Tibial nerve (tissue), 4 donors: ENCODE measurements around the gene CAPN15. TPM values are rescaled to one million over a fixed set of nuclear protein-coding genes. Genes with fewer than 3 reads are reported as not detected.

ENCODE experiments used
- DNase-seq, 2 donors: peaks; one replicate each; pipeline ENCODE4 v3.0.0-alpha.2; 2019; ENCODE audit warnings: low spot score in 2 of 2
- H3K27ac ChIP-seq, 4 donors: fragments of 200-600 bp; sonication (generic) in 3 of 4; one replicate each; pipeline ENCODE4 v1.5.1; 2017 to 2019; ENCODE audit warnings: mild to moderate bottlenecking in 1 of 4
- H3K27me3 ChIP-seq, 2 donors: fragments of 200-600 bp; sonication (generic) in 1 of 2; one replicate each; pipeline versions ENCODE4 v1.5.1 to v1.6.0; 2017 to 2019
- H3K36me3 ChIP-seq, 3 donors: fragments of 200-600 bp; sonication (generic); one replicate each; pipeline ENCODE4 v1.5.1; 2018 to 2019
- H3K4me1 ChIP-seq, 4 donors: fragments of 200-600 bp; sonication (generic) in 3 of 4; one replicate each; pipeline ENCODE4 v1.5.1; 2017 to 2019
- H3K4me3 ChIP-seq, 4 donors: fragments of 200-600 bp; sonication (generic) in 3 of 4; one replicate each; pipeline ENCODE4 v1.5.1; 2017 to 2019; ENCODE audit warnings: mild to moderate bottlenecking in 1 of 4, moderate library complexity in 1 of 4
- H3K9me3 ChIP-seq, 4 donors: fragments of 200-600 bp; sonication (generic) in 3 of 4; one replicate each; pipeline ENCODE4 v1.5.1; 2017 to 2019
- EP300 ChIP-seq, 2 donors: sonication (generic); formaldehyde crosslinking; IDR thresholded peaks; one replicate each; pipeline ENCODE4 v1.6.1; 2017; ENCODE audit warnings: antibody characterized with exemption in 2 of 2, mild to moderate bottlenecking in 1 of 2
- POLR2A ChIP-seq, 2 donors: fragments of 450-650 bp; IDR thresholded peaks; one replicate each; pipeline ENCODE4 v1.6.1; 2017; ENCODE audit warnings: antibody characterized with exemption in 2 of 2, mild to moderate bottlenecking in 2 of 2, moderate library complexity in 2 of 2
- WGBS, 2 donors: methylation state at CpG; one replicate each; pipeline ENCODE4 v1.1.5; 2018; 5-methylcytosine and 5-hydroxymethylcytosine counted together
- total RNA-seq, 4 donors: library from RNA; depleted of rRNA; stranded (reverse); fragments of >200 nt; gene quantifications; one replicate each; pipeline ENCODE4 v1.1.0, GENCODE V29; 2016
- TF ChIP-seq, protein P1 (sequence below), 5 experiments: fragments of 200-600 bp in 3 of 5; fragments of 450-650 bp in 2 of 5; sonication (generic) in 3 of 5; IDR thresholded peaks; one replicate each; pipeline ENCODE4 v1.5.1; 2016 to 2019; ENCODE audit warnings: antibody characterized with exemption in 5 of 5, mild to moderate bottlenecking in 3 of 5, moderate library complexity in 2 of 5

CAPN15 gene
- total RNA-seq, 4 donors from 2014 or later = 19.0 to 91.5 (median 52.5) TPM

DNA sequence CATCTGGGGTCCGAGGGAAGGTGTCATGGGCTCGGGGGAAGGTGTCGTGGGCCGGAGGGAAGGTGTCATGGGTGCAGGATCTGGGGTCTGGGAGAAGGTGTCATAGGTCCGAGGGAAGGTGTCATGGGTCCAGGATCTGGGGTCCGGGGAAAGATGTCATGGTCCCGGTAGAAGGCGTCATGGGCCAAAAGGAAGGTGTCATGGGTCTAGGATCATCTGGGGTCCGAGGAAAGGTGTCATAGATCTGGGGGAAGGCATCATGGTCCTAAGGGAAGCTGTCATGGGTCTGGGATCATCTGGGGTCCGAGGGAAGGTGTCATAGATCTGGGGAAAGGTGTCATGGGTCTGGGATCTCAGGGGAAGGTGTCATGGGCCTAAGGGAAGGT is 63.3 kb downstream of the CAPN15 start:
- no peaks in the 10 kb centered on the region for H3K9me3 ChIP-seq
- peaks cover 0 to 75% (median 36%) of the 10 kb centered on the region in 4 donors for H3K4me1 ChIP-seq
- H3K4me3 ChIP-seq = peak overlapping the region; percentile 64 to 99 (median 90)
- DNase-seq = no peak
- WGBS, 2 donors = 55 to 56% methylated on average over 10 of the region's 10 CpGs
- peak overlapping the region; percentile 43 to 93 (median 83) for H3K27ac ChIP-seq
- TF ChIP-seq, protein P1, sequence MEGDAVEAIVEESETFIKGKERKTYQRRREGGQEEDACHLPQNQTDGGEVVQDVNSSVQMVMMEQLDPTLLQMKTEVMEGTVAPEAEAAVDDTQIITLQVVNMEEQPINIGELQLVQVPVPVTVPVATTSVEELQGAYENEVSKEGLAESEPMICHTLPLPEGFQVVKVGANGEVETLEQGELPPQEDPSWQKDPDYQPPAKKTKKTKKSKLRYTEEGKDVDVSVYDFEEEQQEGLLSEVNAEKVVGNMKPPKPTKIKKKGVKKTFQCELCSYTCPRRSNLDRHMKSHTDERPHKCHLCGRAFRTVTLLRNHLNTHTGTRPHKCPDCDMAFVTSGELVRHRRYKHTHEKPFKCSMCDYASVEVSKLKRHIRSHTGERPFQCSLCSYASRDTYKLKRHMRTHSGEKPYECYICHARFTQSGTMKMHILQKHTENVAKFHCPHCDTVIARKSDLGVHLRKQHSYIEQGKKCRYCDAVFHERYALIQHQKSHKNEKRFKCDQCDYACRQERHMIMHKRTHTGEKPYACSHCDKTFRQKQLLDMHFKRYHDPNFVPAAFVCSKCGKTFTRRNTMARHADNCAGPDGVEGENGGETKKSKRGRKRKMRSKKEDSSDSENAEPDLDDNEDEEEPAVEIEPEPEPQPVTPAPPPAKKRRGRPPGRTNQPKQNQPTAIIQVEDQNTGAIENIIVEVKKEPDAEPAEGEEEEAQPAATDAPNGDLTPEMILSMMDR (IDR thresholded peaks at IDR 0.05) = no peak
- TF ChIP-seq EP300 (IDR thresholded peaks at IDR 0.05) = no peak
- TF ChIP-seq POLR2A (IDR thresholded peaks at IDR 0.05) = no peak
- no peaks in the 10 kb centered on the region for H3K27me3 ChIP-seq
- peaks cover 0 to 14% (median 0%) of the 10 kb centered on the region in 3 donors for H3K36me3 ChIP-seq

- Histone ChIP-seq H3K4me3 (peak overlapping the region in 3 of 4 donors; percentile 64 to 99 (median 88)), H3K27ac (peak overlapping the region in 2 of 4 donors; percentile 80 to 93), H3K9me3 (no peaks in the 10 kb centered on the region), H3K4me1 (peaks cover 0 to 73% (median 36%) of the 10 kb centered on the region in 4 donors), H3K27me3 (no peaks in the 10 kb centered on the region), H3K36me3 (peaks cover 0 to 15% (median 0%) of the 10 kb centered on the region in 3 donors)
- no peak for DNase-seq
- TF ChIP-seq POLR2A (IDR thresholded peaks at IDR 0.05) (no peak), EP300 (IDR thresholded peaks at IDR 0.05) (no peak)
- TF ChIP-seq, protein P1 (IDR thresholded peaks at IDR 0.05) = no peak
- WGBS, 2 donors = 72 to 84% methylated on average over 8 of the region's 8 CpGs
These were observed 63.7 kb downstream of the CAPN15 start for GRCh38 chr16:591231-591630.

DNA sequence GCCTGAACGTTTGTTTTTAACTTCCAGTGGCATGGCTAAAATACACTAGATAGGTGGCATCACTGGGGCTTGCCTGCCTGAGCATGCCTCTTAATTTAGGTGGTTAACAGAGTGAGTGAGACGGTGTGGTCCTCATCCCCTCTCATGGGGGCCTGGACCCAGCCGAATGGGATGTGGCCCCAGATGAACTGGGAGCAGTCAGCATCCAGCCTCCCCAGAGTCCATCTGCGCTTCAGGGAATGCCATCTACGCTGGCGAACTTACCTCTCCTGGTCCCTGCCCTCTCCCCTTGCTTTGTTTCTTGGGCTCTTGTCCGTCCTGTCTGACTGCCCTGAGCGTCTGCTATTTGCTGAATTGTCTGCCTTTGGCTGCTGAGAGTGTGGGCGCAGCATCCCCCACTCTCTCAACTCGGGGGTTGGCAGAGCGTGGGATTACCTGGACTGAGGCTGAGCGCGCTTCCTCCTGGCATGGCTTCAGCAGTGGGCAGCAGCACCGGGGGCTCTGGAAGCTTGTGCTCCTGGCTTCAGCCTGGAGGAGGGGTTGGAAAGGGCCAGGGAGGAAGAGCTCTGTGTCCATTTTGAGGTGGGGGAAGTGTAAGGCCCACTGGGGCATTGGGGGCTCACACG is 64.5 kb downstream of the CAPN15 start:
- peaks cover 0 to 23% (median 0%) of the 10 kb centered on the region in 3 donors for H3K36me3 ChIP-seq
- WGBS, 2 donors = 80 to 89% methylated on average over 15 of the region's 15 CpGs
- H3K27ac ChIP-seq = peak overlapping the region in 3 of 4 donors; percentile 38 to 68 (median 55)
- no peaks in the 10 kb centered on the region for H3K9me3 ChIP-seq
- no peak overlapping the region for H3K4me3 ChIP-seq
- H3K27me3 ChIP-seq = no peaks in the 10 kb centered on the region
- H3K4me1 ChIP-seq = peaks cover 0 to 65% (median 34%) of the 10 kb centered on the region in 4 donors
- DNase-seq = no peak
- TF ChIP-seq, protein P1 (IDR thresholded peaks at IDR 0.05) = no peak
- TF ChIP-seq EP300 (IDR thresholded peaks at IDR 0.05) (no peak), POLR2A (IDR thresholded peaks at IDR 0.05) (no peak)

GRCh38 chr16:592518-593306 is 65.2 kb downstream of the CAPN15 start:
- peak; percentile 45 to 50 for DNase-seq
- peak overlapping the region in 3 of 4 donors; percentile 38 to 68 (median 55) for H3K27ac ChIP-seq
- TF ChIP-seq, protein P1 (IDR thresholded peaks at IDR 0.05) = no peak
- peak in 1 of 2 donors; percentile 20 for TF ChIP-seq EP300 (IDR thresholded peaks at IDR 0.05)
- H3K27me3 ChIP-seq = no peaks in the 10 kb centered on the region
- no peak overlapping the region for H3K4me3 ChIP-seq
- WGBS, 2 donors = 56 to 68% methylated on average over 21 to 24 of the region's 24 CpGs
- peaks cover 0 to 58% (median 28%) of the 10 kb centered on the region in 4 donors for H3K4me1 ChIP-seq
- peaks cover 0 to 26% (median 0%) of the 10 kb centered on the region in 3 donors for H3K36me3 ChIP-seq
- no peaks in the 10 kb centered on the region for H3K9me3 ChIP-seq

DNA sequence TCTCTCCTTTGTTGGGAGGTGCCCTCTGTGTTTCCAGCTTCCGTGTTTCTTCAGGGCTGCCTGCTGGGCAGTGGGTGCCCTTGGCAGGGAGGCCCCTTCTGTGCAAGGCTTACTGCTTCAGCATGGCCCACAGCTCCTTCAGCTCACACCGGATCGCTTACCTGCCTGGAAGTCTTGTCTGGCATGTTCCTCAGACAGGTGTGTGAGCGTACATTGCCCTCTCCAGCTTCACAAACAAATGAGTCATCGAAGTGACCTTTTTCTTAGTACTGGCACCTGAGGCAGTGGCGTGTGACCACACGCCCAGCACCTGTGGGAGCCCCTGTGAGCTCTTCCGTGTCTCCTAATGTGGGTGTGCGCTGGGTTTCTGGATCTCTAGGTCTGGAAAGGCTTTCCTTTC is 65.9 kb downstream of the CAPN15 start:
- TF ChIP-seq POLR2A (IDR thresholded peaks at IDR 0.05) = no peak
- TF ChIP-seq, protein P1 (IDR thresholded peaks at IDR 0.05) = no peak
- TF ChIP-seq EP300 (IDR thresholded peaks at IDR 0.05) = no peak
- peak overlapping the region in 3 of 4 donors; percentile 38 to 68 (median 55) for H3K27ac ChIP-seq
- peaks cover 0 to 51% (median 22%) of the 10 kb centered on the region in 4 donors for H3K4me1 ChIP-seq
- no peaks in the 10 kb centered on the region for H3K9me3 ChIP-seq
- no peaks in the 10 kb centered on the region for H3K27me3 ChIP-seq
- DNase-seq = no peak
- WGBS, 2 donors = 84 to 89% methylated on average over 9 of the region's 9 CpGs
- peaks cover 0 to 26% (median 0%) of the 10 kb centered on the region in 3 donors for H3K36me3 ChIP-seq
- no peak overlapping the region for H3K4me3 ChIP-seq
